Lung (tissue), 12 donors: Measurements from ENCODE around the gene ZNF154. TPM values are rescaled to one million over a fixed set of nuclear protein-coding genes. Genes with fewer than 3 reads are reported as not detected.
A peak's percentile ranks its signal among the peaks of the same experiment; 100 is the strongest.

Experiments used
- ATAC-seq: fragments of 200-7000 bp; cut with Tn5 transposase; one replicate; pipeline ENCODE4 v1.9.1; 2020; ENCODE audit warnings: moderate number of reproducible peaks; ENCODE audit not compliant: insufficient read depth, low FRiP score
- DNase-seq, 3 donors: peaks; one replicate each; pipeline ENCODE4 v3.0.0-alpha.2; 2013 to 2017
- H3K27ac ChIP-seq, 2 donors: one replicate each; pipeline ENCODE4 v1.5.1; 2013; ENCODE audit warnings: mild to moderate bottlenecking in 2 of 2, moderate library complexity in 2 of 2, control low read depth in 1 of 2, inconsistent platforms in 1 of 2, low read depth in 1 of 2, low read length in 1 of 2
- H3K27me3 ChIP-seq, 3 donors: one replicate each; pipeline ENCODE4 v1.5.1; 2013; ENCODE audit warnings: low read length in 2 of 3; ENCODE audit not compliant: control insufficient read depth in 3 of 3, insufficient read depth in 3 of 3
- H3K36me3 ChIP-seq, 4 donors: one replicate each; pipeline ENCODE4 v1.5.1; 2013; ENCODE audit warnings: low read length in 4 of 4, mild to moderate bottlenecking in 1 of 4, moderate library complexity in 1 of 4; ENCODE audit not compliant: control insufficient read depth in 4 of 4, insufficient read depth in 4 of 4
- H3K4me1 ChIP-seq, 5 donors: one replicate each; pipeline ENCODE4 v1.5.1; 2013; ENCODE audit warnings: low read length in 5 of 5, mild to moderate bottlenecking in 2 of 5, moderate library complexity in 1 of 5; ENCODE audit not compliant: control insufficient read depth in 5 of 5, insufficient read depth in 5 of 5
- H3K4me3 ChIP-seq: one replicate; pipeline ENCODE4 v1.5.1; 2013; ENCODE audit warnings: mild to moderate bottlenecking, control low read depth, moderate library complexity
- H3K9ac ChIP-seq, 2 donors: one replicate each; pipeline ENCODE4 v1.5.1; 2013; ENCODE audit warnings: low read length in 2 of 2, control low read depth in 1 of 2; ENCODE audit not compliant: insufficient read depth in 1 of 2
- H3K9me3 ChIP-seq, 4 donors: one replicate each; pipeline ENCODE4 v1.5.1; 2013; ENCODE audit warnings: low read length in 3 of 4, mild to moderate bottlenecking in 1 of 4, moderate library complexity in 1 of 4; ENCODE audit not compliant: control insufficient read depth in 4 of 4, insufficient read depth in 3 of 4
- WGBS, 2 donors: extraction: QIAGEN DNeasy Blood & Tissue Kit; methylation state at CpG; one replicate each; pipeline ENCODE4 v1.1.7; 2013; 5-methylcytosine and 5-hydroxymethylcytosine counted together
- polyA plus RNA-seq, 2 donors: library from polyadenylated mRNA; stranded (reverse); fragments of 200-250 nt; gene quantifications; one replicate each; pipeline ENCODE4 v1.2.1, GENCODE V29; 2013
- total RNA-seq, 2 donors: library from RNA; depleted of rRNA in 1 of 2; stranded (reverse); fragments of >200 nt in 1 of 2; gene quantifications; one replicate each; pipeline ENCODE4 v1.2.1, GENCODE V29; 2014 to 2021
- TF ChIP-seq, protein P1 (sequence below): IDR thresholded peaks from 2 replicates; pipeline ENCODE4 v1.5.1; 2012; ENCODE audit warnings: mild to moderate bottlenecking; ENCODE audit errors: control extremely low read depth, extremely low read depth
- donor health status: control.
- donor health status: control.
- donor health status: Bipolar disorder and iron deficiency.
- donor health status: healthy.
- donor health status: DM: yes; HTN: yes; CAD: no.

The ZNF154 gene
- total and polyA plus RNA-seq, 4 donors = 1.2 to 34.6 (median 2.8) TPM

DNA sequence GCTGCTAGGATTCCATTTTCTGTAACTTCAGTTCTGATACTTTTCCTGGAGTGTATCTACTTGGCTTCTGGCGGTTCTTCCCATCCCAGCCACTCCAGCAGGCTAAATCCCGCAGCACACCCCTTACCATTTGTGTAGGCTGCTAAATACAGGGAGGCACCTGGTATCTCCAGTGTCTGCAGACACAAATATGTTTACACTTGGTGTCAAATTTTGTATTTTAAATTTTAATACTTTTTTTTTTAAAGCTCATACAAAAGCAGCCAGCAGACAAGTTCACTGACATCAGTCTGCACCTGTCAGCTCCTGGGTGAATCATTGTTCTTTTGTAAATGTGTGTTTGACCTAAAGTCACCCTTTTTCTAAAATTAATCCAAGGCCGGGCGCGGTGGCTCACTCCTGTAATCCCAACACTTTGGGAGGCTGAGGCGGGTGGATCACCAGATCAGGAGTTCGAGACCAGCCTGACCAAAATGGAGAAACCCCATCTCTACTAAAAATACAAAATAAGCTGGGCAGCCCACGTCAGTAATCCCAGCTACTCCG is 43.7 kb downstream of the ZNF154 start:
- Histone ChIP-seq H3K9ac (no peak overlapping the region), H3K27ac (no peak overlapping the region), H3K4me1 (peaks cover 0 to 7% (median 0%) of the 10 kb centered on the region in 5 donors), H3K36me3 (no peaks in the 10 kb centered on the region), H3K27me3 (peaks cover 0 to 1% (median 0%) of the 10 kb centered on the region in 3 donors), H3K9me3 (peaks cover 0 to 22% (median 0%) of the 10 kb centered on the region in 4 donors), H3K4me3 (no peak overlapping the region)
- no peak for ATAC-seq
- TF ChIP-seq, protein P1, sequence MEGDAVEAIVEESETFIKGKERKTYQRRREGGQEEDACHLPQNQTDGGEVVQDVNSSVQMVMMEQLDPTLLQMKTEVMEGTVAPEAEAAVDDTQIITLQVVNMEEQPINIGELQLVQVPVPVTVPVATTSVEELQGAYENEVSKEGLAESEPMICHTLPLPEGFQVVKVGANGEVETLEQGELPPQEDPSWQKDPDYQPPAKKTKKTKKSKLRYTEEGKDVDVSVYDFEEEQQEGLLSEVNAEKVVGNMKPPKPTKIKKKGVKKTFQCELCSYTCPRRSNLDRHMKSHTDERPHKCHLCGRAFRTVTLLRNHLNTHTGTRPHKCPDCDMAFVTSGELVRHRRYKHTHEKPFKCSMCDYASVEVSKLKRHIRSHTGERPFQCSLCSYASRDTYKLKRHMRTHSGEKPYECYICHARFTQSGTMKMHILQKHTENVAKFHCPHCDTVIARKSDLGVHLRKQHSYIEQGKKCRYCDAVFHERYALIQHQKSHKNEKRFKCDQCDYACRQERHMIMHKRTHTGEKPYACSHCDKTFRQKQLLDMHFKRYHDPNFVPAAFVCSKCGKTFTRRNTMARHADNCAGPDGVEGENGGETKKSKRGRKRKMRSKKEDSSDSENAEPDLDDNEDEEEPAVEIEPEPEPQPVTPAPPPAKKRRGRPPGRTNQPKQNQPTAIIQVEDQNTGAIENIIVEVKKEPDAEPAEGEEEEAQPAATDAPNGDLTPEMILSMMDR = no peak
- 88 to 92% methylated on average over 9 of the region's 9 CpGs for WGBS, 2 donors
- DNase-seq = peak in 1 of 3 donors; percentile 12

DNA sequence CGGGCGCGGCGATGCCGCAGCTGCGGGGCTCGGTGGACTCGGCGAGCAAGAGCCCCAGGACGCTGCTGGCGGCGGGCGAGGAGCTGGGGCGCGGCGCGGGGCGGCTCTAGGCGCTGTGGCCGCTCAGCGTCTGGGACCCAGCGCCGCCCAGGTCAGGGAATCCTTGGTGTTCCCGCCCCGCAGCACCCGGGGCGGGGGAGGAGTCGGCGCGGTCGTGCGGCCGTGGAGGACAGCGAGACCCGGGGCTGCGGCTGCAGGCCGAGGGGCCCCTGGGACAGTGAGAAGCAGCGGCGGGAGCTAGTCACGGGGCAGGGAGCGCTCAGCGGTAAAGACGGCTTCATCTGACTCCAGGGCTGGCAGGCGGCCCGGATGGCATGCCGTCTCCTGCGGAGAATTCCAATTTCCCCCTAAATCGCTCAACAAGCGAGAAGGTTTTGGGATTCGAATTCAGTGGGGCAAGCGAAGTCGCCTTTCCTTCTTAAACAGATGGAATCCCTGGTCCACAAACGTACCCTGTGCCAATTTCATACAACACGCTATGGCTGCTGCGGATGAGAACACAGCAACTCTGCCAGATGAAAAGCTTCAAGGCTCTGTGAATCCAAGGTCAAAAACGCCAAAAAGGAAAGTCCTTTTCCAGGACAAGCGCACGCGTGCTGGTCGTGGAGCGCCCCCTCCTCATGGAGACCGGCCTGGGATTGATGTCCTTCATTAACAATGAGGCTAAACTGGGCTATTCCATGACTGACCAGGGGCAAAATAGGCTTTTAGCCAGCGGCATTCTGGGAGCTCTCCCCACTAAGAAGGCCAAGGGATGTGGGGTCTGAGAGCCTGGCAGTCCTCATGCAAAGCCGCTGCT is 44.5 kb downstream of the ZNF154 start:
- 3 to 4% methylated on average over 51 to 64 of the region's 64 CpGs for WGBS, 2 donors
- ATAC-seq (peak; percentile 47), DNase-seq (peak; percentile 82 to 89 (median 87))
- Histone ChIP-seq H3K36me3 (no peaks in the 10 kb centered on the region), H3K9ac (peak overlapping the region in 1 of 2 donors; percentile 67), H3K4me3 (peak overlapping the region; percentile 38), H3K27ac (peak overlapping the region; percentile 15 to 55), H3K4me1 (peaks cover 0 to 7% (median 0%) of the 10 kb centered on the region in 5 donors), H3K27me3 (peaks cover 0 to 6% (median 0%) of the 10 kb centered on the region in 3 donors), H3K9me3 (peaks cover 0 to 18% (median 0%) of the 10 kb centered on the region in 4 donors)
- TF ChIP-seq, protein P1 = no peak

DNA sequence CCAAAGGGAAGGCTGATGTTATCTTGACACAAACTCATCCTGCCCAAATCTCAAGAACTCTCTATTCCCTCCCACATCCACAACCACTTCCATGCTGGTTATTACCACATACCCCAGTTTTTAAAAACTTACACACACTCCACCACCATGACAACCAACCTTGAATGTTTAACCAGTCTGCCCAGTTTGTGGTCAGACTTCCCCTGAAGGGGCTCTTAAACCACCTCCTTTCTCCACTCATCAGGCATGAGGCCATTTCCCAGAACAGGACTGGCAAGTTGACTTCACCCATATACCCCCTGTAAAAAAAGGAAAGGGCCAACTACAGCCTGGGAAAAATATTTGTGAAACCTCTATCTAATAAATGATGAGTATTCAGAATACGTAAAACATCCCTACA is 52.7 kb downstream of the ZNF154 start:
- Histone ChIP-seq H3K27ac (no peak overlapping the region), H3K9ac (no peak overlapping the region), H3K4me1 (no peaks in the 10 kb centered on the region), H3K27me3 (peaks cover 0 to 6% (median 4%) of the 10 kb centered on the region in 3 donors), H3K9me3 (peaks cover 0 to 31% (median 1%) of the 10 kb centered on the region in 4 donors), H3K4me3 (no peak overlapping the region), H3K36me3 (no peaks in the 10 kb centered on the region)
- ATAC-seq = no peak
- DNase-seq = no peak
- TF ChIP-seq, protein P1 = no peak
- 69 to 79% methylated on average over 1 of the region's 1 CpG for WGBS, 2 donors
